DND-41 (cell line): ENCODE data around the gene ALG12.

Experiments
- CTCF ChIP-seq: IDR thresholded peaks from 2 replicates; pipeline ENCODE4 v1.5.1; 2012; ENCODE audit warnings: borderline replicate concordance, low read length, moderate library complexity, mild to moderate bottlenecking; ENCODE audit not compliant: poor library complexity, severe bottlenecking; ENCODE audit errors: extremely low read depth
- EZH2 ChIP-seq: IDR thresholded peaks from 3 replicates; pipeline ENCODE4 v1.6.1; 2012; ENCODE audit warnings: borderline replicate concordance, low read depth, mild to moderate bottlenecking, moderate library complexity, low read length, inconsistent platforms; ENCODE audit not compliant: severe bottlenecking

- TF ChIP-seq CTCF, result no peak
- TF ChIP-seq EZH2, result no peak
Observed at GRCh38 chr22:49871482-49871881, 46.8 kb downstream of the ALG12 start.
